SK-N-SH treated with all-trans-retinoic acid at 6 μM for 48 hours (cell line): ENCODE measurements around the gene GTPBP3.

Experiments used
- ATAC-seq: fragments of 200-7000 bp; cut with Tn5 transposase; 3 replicates; pipeline ENCODE4 v1.9.1; 2020; ENCODE audit warnings: mild to moderate bottlenecking, moderate library complexity
- ARNTL ChIP-seq: fragments of 450-650 bp; formaldehyde crosslinking; IDR thresholded peaks from 2 replicates; pipeline ENCODE4 v1.5.0; 2020; ENCODE audit warnings: low read depth, mild to moderate bottlenecking, moderate library complexity, borderline replicate concordance
- BACH2 ChIP-seq: fragments of 250-450 bp; sonication (Bioruptor Pico); IDR thresholded peaks from 2 replicates; pipeline ENCODE4 v1.9.0; 2021; ENCODE audit warnings: mild to moderate bottlenecking, borderline replicate concordance
- CREB5 ChIP-seq: fragments of 250-450 bp; sonication (Bioruptor Pico); IDR thresholded peaks from 2 replicates; pipeline ENCODE4 v1.5.1; 2020; ENCODE audit warnings: low read depth, mild to moderate bottlenecking, moderate library complexity
- CSDC2 ChIP-seq: fragments of 250-450 bp; sonication (Bioruptor Pico); IDR thresholded peaks from 2 replicates; pipeline ENCODE4 v1.5.0; 2020; ENCODE audit warnings: mild to moderate bottlenecking, moderate library complexity
- ESRRG ChIP-seq: fragments of 250-450 bp; sonication (Bioruptor Pico); IDR thresholded peaks from 2 replicates; pipeline ENCODE4 v1.6.1; 2021; ENCODE audit warnings: mild to moderate bottlenecking
- GLIS3 ChIP-seq: fragments of 250-450 bp; sonication (Bioruptor Pico); IDR thresholded peaks from 2 replicates; pipeline ENCODE4 v1.5.0; 2020; ENCODE audit warnings: mild to moderate bottlenecking, moderate library complexity
- ISL1 ChIP-seq: fragments of 250-450 bp; sonication (Bioruptor Pico); IDR thresholded peaks from 2 replicates; pipeline ENCODE4 v2.1.2; 2022; ENCODE audit warnings: mild to moderate bottlenecking, moderate library complexity
- OSR1 ChIP-seq: fragments of 250-450 bp; sonication (Bioruptor Pico); IDR thresholded peaks from 2 replicates; pipeline ENCODE4 v1.8.0; 2022; ENCODE audit warnings: moderate library complexity, mild to moderate bottlenecking, inconsistent platforms
- POU6F1 ChIP-seq: fragments of 250-450 bp; sonication (Bioruptor Pico); IDR thresholded peaks from 2 replicates; pipeline ENCODE4 v1.8.0; 2021; ENCODE audit warnings: low read depth, mild to moderate bottlenecking, moderate library complexity, borderline replicate concordance
- PPARA ChIP-seq: fragments of 250-450 bp; sonication (Bioruptor Pico); IDR thresholded peaks from 2 replicates; pipeline ENCODE4 v1.5.0; 2020; ENCODE audit warnings: mild to moderate bottlenecking, borderline replicate concordance
- RARB ChIP-seq: fragments of 250-450 bp; sonication (Bioruptor Pico); IDR thresholded peaks from 2 replicates; pipeline ENCODE4 v1.8.0; 2021; ENCODE audit warnings: mild to moderate bottlenecking, moderate library complexity
- SNAI2 ChIP-seq: fragments of 250-450 bp; sonication (Bioruptor Pico); IDR thresholded peaks from 2 replicates; pipeline ENCODE4 v1.5.0; 2020; ENCODE audit warnings: mild to moderate bottlenecking, moderate library complexity
- TCF4 ChIP-seq: fragments of 250-450 bp; sonication (Bioruptor Pico); IDR thresholded peaks from 2 replicates; pipeline ENCODE4 v1.8.0; 2021; ENCODE audit warnings: mild to moderate bottlenecking, moderate library complexity, borderline replicate concordance
- TOX ChIP-seq: fragments of 250-450 bp; sonication (Bioruptor Pico); IDR thresholded peaks from 2 replicates; pipeline ENCODE4 v1.8.0; 2021; ENCODE audit warnings: mild to moderate bottlenecking, moderate library complexity, borderline replicate concordance
- ZC3H10 ChIP-seq: fragments of 250-450 bp; sonication (Bioruptor Pico); IDR thresholded peaks from 2 replicates; pipeline ENCODE4 v1.5.1; 2021; ENCODE audit warnings: mild to moderate bottlenecking, moderate library complexity
- ZFP3 ChIP-seq: fragments of 250-450 bp; sonication (Bioruptor Pico); IDR thresholded peaks from 2 replicates; pipeline ENCODE4 v1.5.0; 2020; ENCODE audit warnings: mild to moderate bottlenecking, moderate library complexity
- ZFP30 ChIP-seq: fragments of 450-650 bp; formaldehyde crosslinking; IDR thresholded peaks from 2 replicates; pipeline ENCODE4 v1.5.0; 2022; ENCODE audit warnings: mild to moderate bottlenecking, moderate library complexity
- ZNF70 ChIP-seq: fragments of 450-650 bp; formaldehyde crosslinking; IDR thresholded peaks from 2 replicates; pipeline ENCODE4 v1.5.0; 2020; ENCODE audit warnings: mild to moderate bottlenecking, moderate library complexity
- ZNF8 ChIP-seq: fragments of 450-650 bp; formaldehyde crosslinking; IDR thresholded peaks from 2 replicates; pipeline ENCODE4 v1.5.0; 2020; ENCODE audit warnings: mild to moderate bottlenecking, moderate library complexity
- TF ChIP-seq, protein P1 (sequence below): fragments of 250-450 bp; sonication (Bioruptor Pico); IDR thresholded peaks from 2 replicates; pipeline ENCODE4 v1.5.0; 2020; ENCODE audit warnings: mild to moderate bottlenecking, moderate library complexity

The GTPBP3 gene

GRCh38 chr19:17323300-17323963, 13.9 kb upstream of the GTPBP3 start:
- no peak for TF ChIP-seq ZC3H10 (CRISPR knock-in tag)
- no peak for TF ChIP-seq POU6F1 (CRISPR knock-in tag)
- TF ChIP-seq ZNF70 (CRISPR knock-in tag), result no peak
- TF ChIP-seq, protein P1, sequence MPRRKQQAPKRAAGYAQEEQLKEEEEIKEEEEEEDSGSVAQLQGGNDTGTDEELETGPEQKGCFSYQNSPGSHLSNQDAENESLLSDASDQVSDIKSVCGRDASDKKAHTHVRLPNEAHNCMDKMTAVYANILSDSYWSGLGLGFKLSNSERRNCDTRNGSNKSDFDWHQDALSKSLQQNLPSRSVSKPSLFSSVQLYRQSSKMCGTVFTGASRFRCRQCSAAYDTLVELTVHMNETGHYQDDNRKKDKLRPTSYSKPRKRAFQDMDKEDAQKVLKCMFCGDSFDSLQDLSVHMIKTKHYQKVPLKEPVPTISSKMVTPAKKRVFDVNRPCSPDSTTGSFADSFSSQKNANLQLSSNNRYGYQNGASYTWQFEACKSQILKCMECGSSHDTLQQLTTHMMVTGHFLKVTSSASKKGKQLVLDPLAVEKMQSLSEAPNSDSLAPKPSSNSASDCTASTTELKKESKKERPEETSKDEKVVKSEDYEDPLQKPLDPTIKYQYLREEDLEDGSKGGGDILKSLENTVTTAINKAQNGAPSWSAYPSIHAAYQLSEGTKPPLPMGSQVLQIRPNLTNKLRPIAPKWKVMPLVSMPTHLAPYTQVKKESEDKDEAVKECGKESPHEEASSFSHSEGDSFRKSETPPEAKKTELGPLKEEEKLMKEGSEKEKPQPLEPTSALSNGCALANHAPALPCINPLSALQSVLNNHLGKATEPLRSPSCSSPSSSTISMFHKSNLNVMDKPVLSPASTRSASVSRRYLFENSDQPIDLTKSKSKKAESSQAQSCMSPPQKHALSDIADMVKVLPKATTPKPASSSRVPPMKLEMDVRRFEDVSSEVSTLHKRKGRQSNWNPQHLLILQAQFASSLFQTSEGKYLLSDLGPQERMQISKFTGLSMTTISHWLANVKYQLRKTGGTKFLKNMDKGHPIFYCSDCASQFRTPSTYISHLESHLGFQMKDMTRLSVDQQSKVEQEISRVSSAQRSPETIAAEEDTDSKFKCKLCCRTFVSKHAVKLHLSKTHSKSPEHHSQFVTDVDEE (CRISPR knock-in tag), result no peak
- TF ChIP-seq TCF4, result no peak
- no peak for TF ChIP-seq ISL1 (CRISPR knock-in tag)
- TF ChIP-seq ZFP3, result no peak
- no peak for TF ChIP-seq PPARA
- TF ChIP-seq ZFP30, result no peak
- no peak for TF ChIP-seq CSDC2 (CRISPR knock-in tag)
- no peak for TF ChIP-seq ESRRG (CRISPR knock-in tag)
- no peak for TF ChIP-seq OSR1 (CRISPR knock-in tag)
- TF ChIP-seq TOX, result no peak
- no peak for TF ChIP-seq ARNTL (CRISPR knock-in tag)
- TF ChIP-seq BACH2, result no peak
- no peak for ATAC-seq

GRCh38 chr19:17323964-17324332, 13.4 kb upstream of the GTPBP3 start:
- no peak for TF ChIP-seq SNAI2
- no peak for TF ChIP-seq ZC3H10 (CRISPR knock-in tag)
- ATAC-seq, result no peak

GRCh38 chr19:17324357-17325114, 12.8 kb upstream of the GTPBP3 start:
- ATAC-seq, result no peak
- no peak for TF ChIP-seq CREB5 (CRISPR knock-in tag)
- TF ChIP-seq ZC3H10 (CRISPR knock-in tag), result no peak
- TF ChIP-seq TCF4, result no peak
- TF ChIP-seq RARB, result no peak
- TF ChIP-seq SNAI2, result no peak
- TF ChIP-seq ZFP30, result no peak
- no peak for TF ChIP-seq ISL1 (CRISPR knock-in tag)
- no peak for TF ChIP-seq ZNF8 (CRISPR knock-in tag)
- TF ChIP-seq TOX, result no peak
- TF ChIP-seq, protein P1 (CRISPR knock-in tag), result no peak
- TF ChIP-seq ZFP3, result no peak
- no peak for TF ChIP-seq BACH2

GRCh38 chr19:17325133-17325532, 12.2 kb upstream of the GTPBP3 start:
- no peak for TF ChIP-seq RARB
- TF ChIP-seq ZFP3, result no peak
- TF ChIP-seq ZFP30, result no peak
- TF ChIP-seq SNAI2, result no peak
- no peak for TF ChIP-seq POU6F1 (CRISPR knock-in tag)
- TF ChIP-seq ZNF70 (CRISPR knock-in tag), result no peak
- TF ChIP-seq ZNF8 (CRISPR knock-in tag), result no peak
- no peak for TF ChIP-seq PPARA
- no peak for TF ChIP-seq ESRRG (CRISPR knock-in tag)
- TF ChIP-seq TOX, result no peak
- no peak for TF ChIP-seq GLIS3
- no peak for TF ChIP-seq ZC3H10 (CRISPR knock-in tag)
- no peak for ATAC-seq
